Islet precursor cell (in vitro differentiated cells): ENCODE measurements around the gene GJD2.

Source experiments
- DNase-seq: peaks from one replicate; pipeline ENCODE4 v3.0.0-alpha.2; 2018

The GJD2 gene

GRCh38 chr15:34721802-34722438 lies 32.9 kb downstream of the GJD2 start:
- peak; percentile 98 for DNase-seq

GRCh38 chr15:34721157-34721801 lies 33.5 kb downstream of the GJD2 start:
- no peak for DNase-seq

GRCh38 chr15:34719695-34720094 lies 35.1 kb downstream of the GJD2 start:
- no peak for DNase-seq

- no peak for DNase-seq
Measured at GRCh38 chr15:34718681-34719665, 35.8 kb downstream of the GJD2 start.

GRCh38 chr15:34717729-34718128 lies 37.1 kb downstream of the GJD2 start:
- DNase-seq = no peak

GRCh38 chr15:34716111-34716510 lies 38.7 kb downstream of the GJD2 start:
- DNase-seq = no peak

- DNase-seq = no peak
Measured at GRCh38 chr15:34714476-34715121, 40.2 kb downstream of the GJD2 start.

GRCh38 chr15:34713635-34714034 lies 41.2 kb downstream of the GJD2 start:
- no peak for DNase-seq

- no peak for DNase-seq
Measured at GRCh38 chr15:34709866-34710265, 44.9 kb downstream of the GJD2 start.

GRCh38 chr15:34708422-34708821 lies 46.4 kb downstream of the GJD2 start:
- DNase-seq = no peak

- no peak for DNase-seq
Measured at GRCh38 chr15:34701536-34701935, 53.3 kb downstream of the GJD2 start.
